HG03025 (cell line): ENCODE measurements around the gene SLC25A21.
A peak's percentile ranks its signal among the peaks of the same experiment; 100 is the strongest.

Experiments used
- ATAC-seq: cut with Tn5 transposase; IDR thresholded peaks from one replicate; pipeline ENCODE4 v1.9.1; 2021; ENCODE audit warnings: mild to moderate bottlenecking, moderate library complexity; ENCODE audit not compliant: unreplicated experiment, low FRiP score

Gene SLC25A21

GRCh38 chr14:37051153-37051552 is 121.3 kb downstream of the SLC25A21 start:
- ATAC-seq = no peak

- no peak for ATAC-seq
Observed at GRCh38 chr14:37048666-37049071, 123.7 kb downstream of the SLC25A21 start.

- no peak for ATAC-seq
Observed at GRCh38 chr14:37047996-37048395, 124.4 kb downstream of the SLC25A21 start.

- ATAC-seq = no peak
Observed at GRCh38 chr14:37047226-37047625, 125.2 kb downstream of the SLC25A21 start.

GRCh38 chr14:37046815-37047214 is 125.6 kb downstream of the SLC25A21 start:
- ATAC-seq = no peak

GRCh38 chr14:37045340-37046061 is 126.9 kb downstream of the SLC25A21 start:
- ATAC-seq = peak; percentile 74

GRCh38 chr14:37037636-37038387 is 134.6 kb downstream of the SLC25A21 start:
- no peak for ATAC-seq

GRCh38 chr14:37036669-37037341 is 135.6 kb downstream of the SLC25A21 start:
- peak; percentile 47 for ATAC-seq

GRCh38 chr14:37035401-37035800 is 137.0 kb downstream of the SLC25A21 start:
- ATAC-seq = no peak

GRCh38 chr14:37034410-37035285 is 137.8 kb downstream of the SLC25A21 start:
- ATAC-seq = peak; percentile 74

- ATAC-seq = no peak
Observed at GRCh38 chr14:37032863-37033262, 139.5 kb downstream of the SLC25A21 start.

- no peak for ATAC-seq
Observed at GRCh38 chr14:37027188-37027824, 145.1 kb downstream of the SLC25A21 start.

GRCh38 chr14:37023875-37024565 is 148.4 kb downstream of the SLC25A21 start:
- ATAC-seq = no peak

- no peak for ATAC-seq
Observed at GRCh38 chr14:37021390-37021789, 151.0 kb downstream of the SLC25A21 start.

- ATAC-seq = no peak
Observed at GRCh38 chr14:37019488-37019887, 152.9 kb downstream of the SLC25A21 start.

- ATAC-seq = no peak
Observed at GRCh38 chr14:37018571-37019240, 153.7 kb downstream of the SLC25A21 start.

GRCh38 chr14:37013078-37013477 is 159.3 kb downstream of the SLC25A21 start:
- ATAC-seq = no peak

GRCh38 chr14:36998686-36999085 is 173.7 kb downstream of the SLC25A21 start:
- ATAC-seq = no peak

GRCh38 chr14:36997843-36998242 is 174.6 kb downstream of the SLC25A21 start:
- ATAC-seq = no peak
